Fibroblast of the aortic adventitia (primary cell): ENCODE results near the gene NOX4. TPM values are rescaled to one million over a fixed set of nuclear protein-coding genes. Genes with fewer than 3 reads are reported as not detected.
"Not testable (repeated sequence)": the region's sequence is repeated elsewhere in the genome, so short reads cannot be mapped to it uniquely, and the experiment has no call there.

Experiments used
- DNase-seq: peaks from one replicate; pipeline ENCODE4 v3.0.0-alpha.2; 2010; ENCODE audit warnings: low read depth
- H3K4me3 ChIP-seq: 2 replicates; pipeline ENCODE4 v1.5.1; 2011; ENCODE audit warnings: low read depth, mild to moderate bottlenecking, control low read depth, low read length, moderate library complexity
- total RNA-seq: library from RNA; depleted of rRNA; stranded (reverse); fragments of >200 nt; gene quantifications from 2 replicates; pipeline ENCODE4 v1.2.3, GENCODE V29; 2012; ENCODE audit warnings: low replicate concordance
- TF ChIP-seq, protein P1 (sequence below): IDR thresholded peaks from 2 replicates; pipeline ENCODE4 v1.5.1; 2011; ENCODE audit warnings: mild to moderate bottlenecking, low read length, control low read depth, inconsistent platforms; ENCODE audit not compliant: insufficient read depth

NOX4 gene
- total RNA-seq, 1 donor, result 1.4 TPM

DNA sequence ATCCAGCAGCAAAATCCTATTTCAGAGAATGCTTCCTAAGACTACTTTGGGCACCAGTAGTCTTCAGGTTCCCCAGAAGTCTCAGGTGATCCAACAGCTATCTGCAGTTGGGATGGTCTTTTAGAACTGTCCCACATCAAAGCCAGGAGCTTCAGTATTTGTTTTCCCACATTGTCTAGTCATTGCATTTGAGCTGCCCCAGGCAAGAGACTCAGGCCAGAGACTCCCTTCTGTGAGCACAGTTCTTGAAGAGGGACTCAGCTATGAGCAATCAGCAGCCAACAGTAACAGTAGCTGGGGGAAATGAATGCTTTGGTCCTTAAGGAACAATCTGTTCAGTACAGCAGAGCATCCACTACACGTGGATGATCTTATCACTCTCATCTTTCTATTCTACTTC lies 188.1 kb downstream of the NOX4 start:
- H3K4me3 ChIP-seq, DNase-seq: not testable (repeated sequence)

DNA sequence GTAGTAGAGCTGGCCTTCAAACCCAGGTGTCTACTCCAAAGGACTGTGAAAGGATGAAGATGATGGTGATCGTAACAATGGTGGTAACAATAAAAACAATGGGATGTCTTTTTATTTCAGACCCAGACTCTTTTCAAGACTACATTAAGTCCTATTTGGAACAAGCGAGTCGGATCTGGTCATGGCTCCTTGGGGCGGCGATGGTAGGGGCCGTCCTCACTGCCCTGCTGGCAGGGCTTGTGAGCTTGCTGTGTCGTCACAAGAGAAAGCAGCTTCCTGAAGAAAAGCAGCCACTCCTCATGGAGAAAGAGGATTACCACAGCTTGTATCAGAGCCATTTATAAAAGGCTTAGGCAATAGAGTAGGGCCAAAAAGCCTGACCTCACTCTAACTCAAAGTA lies 196.2 kb downstream of the NOX4 start:
- DNase-seq, H3K4me3 ChIP-seq: not testable (repeated sequence)

DNA sequence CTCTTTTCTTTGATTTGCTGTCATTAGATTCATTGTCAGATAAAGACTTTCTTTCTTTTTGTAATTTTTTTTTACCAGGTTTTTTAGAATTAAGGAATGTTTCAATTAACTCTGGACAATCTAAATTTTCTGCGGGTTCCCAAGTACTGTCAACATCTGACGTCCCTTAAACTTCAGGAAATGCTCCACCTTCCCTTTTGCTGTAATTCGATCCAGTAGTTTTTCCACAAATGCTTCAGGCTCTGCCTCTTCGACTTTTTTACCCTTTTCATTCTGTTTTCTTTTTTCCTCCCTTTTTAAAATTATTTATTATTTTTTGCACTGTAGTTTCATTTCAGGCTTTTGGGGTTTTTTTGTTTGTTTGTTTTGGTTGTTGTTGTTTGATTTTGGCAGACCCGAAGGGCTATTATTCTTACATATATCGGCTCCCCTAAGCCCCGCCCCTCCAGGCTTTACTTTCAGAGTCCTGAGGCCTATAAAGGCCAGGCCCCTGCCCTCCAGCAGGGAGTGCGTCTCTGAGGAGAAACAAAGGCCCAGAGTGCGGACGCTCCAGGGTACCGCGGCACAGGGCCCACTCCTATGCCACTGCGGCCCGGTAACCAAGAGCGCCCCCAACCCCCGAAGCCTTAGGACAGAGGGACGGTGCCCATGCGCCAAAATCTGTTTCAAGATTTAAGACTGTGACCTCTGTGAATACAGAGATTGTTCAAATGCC lies 197.1 kb downstream of the NOX4 start:
- DNase-seq, result peak; percentile 11
- H3K4me3 ChIP-seq, result no peak overlapping the region
- TF ChIP-seq, protein P1, sequence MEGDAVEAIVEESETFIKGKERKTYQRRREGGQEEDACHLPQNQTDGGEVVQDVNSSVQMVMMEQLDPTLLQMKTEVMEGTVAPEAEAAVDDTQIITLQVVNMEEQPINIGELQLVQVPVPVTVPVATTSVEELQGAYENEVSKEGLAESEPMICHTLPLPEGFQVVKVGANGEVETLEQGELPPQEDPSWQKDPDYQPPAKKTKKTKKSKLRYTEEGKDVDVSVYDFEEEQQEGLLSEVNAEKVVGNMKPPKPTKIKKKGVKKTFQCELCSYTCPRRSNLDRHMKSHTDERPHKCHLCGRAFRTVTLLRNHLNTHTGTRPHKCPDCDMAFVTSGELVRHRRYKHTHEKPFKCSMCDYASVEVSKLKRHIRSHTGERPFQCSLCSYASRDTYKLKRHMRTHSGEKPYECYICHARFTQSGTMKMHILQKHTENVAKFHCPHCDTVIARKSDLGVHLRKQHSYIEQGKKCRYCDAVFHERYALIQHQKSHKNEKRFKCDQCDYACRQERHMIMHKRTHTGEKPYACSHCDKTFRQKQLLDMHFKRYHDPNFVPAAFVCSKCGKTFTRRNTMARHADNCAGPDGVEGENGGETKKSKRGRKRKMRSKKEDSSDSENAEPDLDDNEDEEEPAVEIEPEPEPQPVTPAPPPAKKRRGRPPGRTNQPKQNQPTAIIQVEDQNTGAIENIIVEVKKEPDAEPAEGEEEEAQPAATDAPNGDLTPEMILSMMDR, result no peak

DNA sequence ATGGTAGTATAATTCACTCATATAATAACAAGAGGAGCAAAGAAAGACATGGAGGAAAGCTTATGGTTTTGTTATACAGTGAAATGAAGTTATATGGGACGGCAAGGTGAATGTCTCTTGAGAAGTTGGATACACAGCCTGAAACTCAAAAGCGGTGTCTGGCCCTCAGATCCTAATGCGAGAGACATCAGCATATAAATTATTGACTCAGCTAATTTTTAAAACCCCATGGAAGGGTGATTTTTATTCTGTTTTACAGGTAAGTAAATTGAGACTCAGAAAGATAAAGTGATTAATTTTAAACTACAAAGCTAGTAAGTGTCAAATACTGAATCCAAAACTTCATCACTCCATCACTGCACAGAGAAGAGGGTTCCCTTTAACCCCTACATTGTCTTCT lies 203.2 kb downstream of the NOX4 start:
- not testable (repeated sequence) for H3K4me3 ChIP-seq, DNase-seq

DNA sequence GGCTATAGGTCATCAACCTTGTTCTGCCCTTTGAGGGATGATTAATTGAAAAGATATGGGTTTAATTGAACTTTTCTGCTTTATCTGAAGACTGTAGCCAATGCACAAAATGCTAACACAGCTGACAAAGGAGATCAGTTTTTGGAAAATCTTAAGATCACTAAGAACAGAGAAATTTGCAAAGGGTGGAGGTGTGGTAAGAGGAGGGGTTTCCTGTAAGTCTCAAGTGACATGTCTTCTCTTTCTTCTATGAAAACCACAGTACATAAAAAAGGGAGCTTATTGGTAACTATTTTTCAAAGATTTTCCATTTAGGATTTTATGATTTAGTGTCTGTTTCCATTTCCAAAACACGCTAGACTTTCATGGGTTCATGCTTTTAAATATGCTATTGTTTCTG lies 204.6 kb downstream of the NOX4 start:
- not testable (repeated sequence) for DNase-seq, H3K4me3 ChIP-seq

DNA sequence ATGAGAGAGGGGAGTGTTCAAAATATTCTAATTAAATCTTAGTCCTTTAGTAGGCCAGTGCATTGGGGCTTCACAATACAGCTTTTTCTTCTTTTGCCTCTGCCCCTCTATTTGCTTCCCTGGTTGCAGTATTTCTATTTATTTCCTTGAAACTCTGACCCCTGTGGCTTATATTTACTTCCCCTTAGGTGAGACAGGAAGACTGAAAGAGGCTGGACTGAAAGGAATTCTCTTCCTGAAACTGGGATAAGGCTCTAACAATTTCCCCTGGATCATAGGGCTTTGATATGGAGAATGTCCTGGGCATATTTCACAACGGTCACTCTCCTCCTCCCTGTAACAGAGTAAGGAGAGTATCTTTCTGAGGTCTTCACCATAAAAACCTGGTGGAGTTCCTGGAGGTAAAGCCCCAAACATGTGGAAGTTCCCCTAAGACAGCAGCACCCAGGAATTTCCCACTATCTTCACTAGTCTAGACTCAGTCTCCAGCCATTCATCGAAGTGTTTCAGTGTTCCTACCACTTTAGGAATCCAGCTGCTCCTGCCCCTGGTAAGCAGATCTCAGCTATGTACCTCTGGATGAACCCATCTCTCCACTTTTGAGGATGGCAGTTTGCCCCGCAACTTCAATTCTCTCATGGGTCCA lies 210.0 kb downstream of the NOX4 start:
- DNase-seq, H3K4me3 ChIP-seq: not testable (repeated sequence)

DNA sequence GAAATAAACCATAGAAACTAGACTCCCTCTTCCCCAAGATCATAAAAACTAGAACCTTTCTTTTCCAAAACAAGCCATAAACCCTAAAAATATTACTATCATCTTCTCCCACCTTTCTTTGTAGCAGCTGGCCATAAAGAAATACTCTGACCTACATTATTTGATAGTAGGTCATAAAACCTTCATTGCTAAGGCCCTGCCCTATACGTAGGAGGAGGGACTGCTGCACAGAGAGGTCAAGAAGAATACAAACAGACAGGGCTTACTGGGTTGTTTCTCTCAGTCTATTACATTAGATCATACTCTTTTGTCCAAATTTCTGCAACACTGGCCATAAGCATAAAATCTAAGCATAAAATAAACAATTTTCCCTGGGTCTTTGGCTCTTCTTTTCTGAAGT lies 212.0 kb downstream of the NOX4 start:
- H3K4me3 ChIP-seq, result no peak overlapping the region
- no peak for DNase-seq
- TF ChIP-seq, protein P1, result no peak

DNA sequence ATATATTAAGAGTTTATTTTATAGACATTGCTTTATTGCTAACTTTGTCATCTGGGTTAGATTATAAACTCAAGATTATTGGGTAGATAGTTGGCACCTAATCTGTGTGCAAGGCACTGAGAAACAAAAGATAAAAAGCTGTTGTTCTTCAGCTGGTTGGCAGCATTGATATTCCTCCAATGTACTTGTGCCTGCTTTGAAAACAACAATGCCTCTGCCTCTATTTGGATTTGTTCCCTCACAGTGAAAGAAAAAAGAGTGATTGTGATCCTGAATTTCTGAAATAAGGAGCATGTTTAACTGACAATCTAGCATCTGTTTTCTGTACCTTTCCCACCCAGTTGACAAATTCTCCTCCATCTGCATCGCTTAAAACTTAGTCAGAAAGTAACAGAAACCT lies 215.2 kb downstream of the NOX4 start:
- no peak for DNase-seq
- TF ChIP-seq, protein P1, result no peak
- no peak overlapping the region for H3K4me3 ChIP-seq

Other genes starting within 250 kb of the NOX4 start
- gene TRIM77, start 218.9 kb upstream of the NOX4 start, total RNA-seq, result not detected in 2 replicates